Eye (tissue), 1 donor: ENCODE data around the gene RPS21.

ENCODE experiments used
- DNase-seq: peaks from one replicate; pipeline ENCODE4 v3.0.0-alpha.2; 2015

Gene RPS21

DNA sequence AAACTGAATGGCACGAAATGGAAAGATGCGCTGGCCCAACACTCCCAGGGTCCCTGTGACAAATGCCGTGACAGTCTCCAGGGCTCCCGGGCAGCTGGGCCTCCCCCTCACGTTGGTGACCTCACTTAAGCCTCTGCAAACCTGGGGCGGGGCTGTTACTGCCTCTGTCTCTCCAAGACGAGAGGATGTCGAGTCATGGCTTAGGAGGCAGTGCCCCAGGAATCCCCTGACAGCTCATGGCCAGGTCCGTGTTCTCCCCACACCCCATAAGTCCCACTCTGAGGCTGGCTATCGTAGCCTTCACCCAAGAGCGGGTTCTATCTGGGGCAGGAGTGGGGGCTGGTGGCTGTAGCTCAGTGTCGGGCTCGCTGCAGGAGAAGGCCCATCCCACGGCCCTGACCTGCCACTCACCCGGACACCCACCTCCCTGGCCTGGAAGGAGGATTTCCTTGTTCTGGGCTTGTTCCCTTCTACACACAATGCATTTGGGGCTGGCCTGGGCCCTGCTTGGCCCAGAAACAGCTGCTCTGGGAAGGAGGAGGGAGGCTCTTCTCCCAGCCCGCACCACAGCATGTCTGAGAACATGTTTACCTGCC, 5.6 kb upstream of the RPS21 start:
- DNase-seq: no peak

DNA sequence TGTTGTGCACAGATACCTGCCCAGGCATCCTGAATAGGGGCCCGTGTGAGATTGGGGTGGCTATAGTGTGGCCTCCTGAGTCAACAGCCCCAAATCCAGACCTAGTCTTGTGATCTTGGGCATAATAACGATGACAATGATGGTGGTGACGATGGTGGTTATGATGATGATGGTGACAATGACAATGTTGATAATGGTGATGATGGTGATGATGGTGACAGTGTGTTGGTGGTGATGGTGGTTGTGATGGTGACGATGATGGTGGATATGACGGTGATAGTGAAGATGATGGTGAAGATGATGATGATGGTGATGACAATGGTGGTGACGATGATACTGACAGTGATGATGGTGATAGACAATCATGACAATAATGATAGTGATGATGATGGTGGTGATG, 5.1 kb upstream of the RPS21 start:
- DNase-seq: no peak

DNA sequence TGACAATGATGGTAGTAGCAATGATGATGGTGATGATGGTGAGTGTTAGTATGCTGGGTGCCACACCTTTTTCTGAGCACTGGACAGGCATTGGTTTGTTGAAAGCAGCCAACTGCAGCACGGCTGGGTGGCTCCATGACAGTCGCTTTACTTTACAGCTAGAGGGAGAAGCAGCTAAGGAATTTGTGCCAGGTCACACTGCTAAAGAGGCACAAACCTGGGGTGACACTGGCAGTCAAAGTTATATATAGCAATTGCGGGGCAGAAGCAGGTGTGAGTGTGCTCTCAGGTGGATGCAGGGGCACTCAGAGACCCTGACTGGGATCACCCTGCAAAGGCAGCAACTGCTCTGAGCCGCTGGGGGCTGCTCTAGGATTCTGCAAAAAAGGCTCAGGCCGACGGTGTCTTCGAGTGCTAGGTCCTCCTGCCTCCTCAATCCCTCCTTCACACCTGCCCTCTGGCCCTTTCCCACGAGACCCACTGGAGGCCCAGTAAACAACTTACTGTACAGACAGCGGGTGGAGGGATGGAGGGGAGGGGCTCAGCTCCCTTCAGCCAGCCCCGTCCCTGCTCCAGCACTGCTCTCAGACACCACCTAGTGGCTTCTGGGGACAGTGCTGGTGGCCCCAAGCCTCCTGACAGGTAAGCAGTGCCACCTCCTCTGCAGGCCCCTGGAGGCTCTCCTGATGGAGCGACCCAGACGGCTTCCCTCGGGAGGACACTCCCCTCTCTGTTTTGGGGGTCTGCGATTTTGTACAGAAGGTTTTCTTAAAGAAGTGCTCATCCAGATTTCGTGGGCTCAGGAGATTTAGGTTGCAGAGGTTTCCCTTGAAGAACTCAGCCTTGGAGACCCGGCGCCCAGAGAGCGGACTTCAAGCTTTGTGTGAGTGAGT, 4.4 kb upstream of the RPS21 start:
- DNase-seq: peak; percentile 86

DNA sequence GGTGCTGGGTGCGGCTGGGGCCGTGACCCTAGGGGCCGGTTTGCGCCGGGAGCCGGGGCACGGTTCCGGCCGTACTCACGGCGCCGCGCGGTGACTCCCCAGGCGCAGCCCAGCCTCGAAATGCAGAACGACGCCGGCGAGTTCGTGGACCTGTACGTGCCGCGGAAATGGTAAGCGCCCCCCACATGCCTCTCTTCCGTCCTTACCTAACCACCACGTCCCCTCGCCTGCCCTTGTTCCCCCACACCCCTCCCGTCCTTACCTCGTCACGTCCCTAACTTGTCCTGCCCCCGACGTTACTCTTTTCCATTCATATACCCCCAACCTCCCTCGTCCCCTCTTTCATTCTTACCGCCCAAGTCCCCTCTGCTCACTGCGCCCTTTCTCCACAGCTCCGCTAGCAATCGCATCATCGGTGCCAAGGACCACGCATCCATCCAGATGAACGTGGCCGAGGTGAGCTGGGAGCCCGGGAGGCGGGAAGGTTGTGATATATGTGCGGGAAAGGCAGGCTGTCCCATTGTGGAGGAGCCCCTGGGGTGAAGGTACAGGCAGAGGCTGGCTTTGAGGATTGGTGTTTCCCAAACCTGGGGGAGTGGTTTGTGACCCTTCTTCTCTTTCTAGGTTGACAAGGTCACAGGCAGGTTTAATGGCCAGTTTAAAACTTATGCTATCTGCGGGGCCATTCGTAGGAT, 463 bp downstream of the RPS21 start:
- DNase-seq: no peak

DNA sequence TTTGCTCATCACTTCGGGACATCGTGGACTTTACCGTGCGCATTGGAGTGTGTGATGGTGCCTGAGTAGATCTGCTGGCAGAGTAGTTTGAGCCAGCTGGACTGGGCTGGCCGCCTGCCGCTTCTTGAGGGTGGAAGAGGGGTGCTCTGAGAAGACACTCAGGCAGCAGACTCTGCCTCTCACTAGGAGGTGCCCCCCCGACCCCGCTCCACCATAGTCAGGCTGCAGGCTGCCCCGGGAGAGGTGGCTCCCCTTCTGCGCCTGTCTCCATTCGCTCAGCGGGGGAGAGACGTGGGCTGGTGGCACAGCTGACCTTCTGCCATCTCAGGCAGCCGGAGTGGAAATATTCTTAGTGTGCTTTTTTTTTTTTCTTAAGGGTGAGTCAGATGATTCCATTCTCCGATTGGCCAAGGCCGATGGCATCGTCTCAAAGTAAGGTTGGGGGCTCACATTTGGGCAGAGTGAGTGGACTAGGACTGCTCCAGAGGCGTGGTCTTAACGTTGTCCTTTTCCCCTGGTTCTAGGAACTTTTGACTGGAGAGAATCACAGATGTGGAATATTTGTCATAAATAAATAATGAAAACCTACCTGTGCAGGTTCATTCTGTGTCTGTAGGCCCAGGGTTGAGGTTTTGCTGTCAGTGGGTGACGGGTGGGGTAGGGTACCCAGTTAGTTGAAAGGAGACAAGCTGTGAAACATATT, 1.2 kb downstream of the RPS21 start:
- no peak for DNase-seq

DNA sequence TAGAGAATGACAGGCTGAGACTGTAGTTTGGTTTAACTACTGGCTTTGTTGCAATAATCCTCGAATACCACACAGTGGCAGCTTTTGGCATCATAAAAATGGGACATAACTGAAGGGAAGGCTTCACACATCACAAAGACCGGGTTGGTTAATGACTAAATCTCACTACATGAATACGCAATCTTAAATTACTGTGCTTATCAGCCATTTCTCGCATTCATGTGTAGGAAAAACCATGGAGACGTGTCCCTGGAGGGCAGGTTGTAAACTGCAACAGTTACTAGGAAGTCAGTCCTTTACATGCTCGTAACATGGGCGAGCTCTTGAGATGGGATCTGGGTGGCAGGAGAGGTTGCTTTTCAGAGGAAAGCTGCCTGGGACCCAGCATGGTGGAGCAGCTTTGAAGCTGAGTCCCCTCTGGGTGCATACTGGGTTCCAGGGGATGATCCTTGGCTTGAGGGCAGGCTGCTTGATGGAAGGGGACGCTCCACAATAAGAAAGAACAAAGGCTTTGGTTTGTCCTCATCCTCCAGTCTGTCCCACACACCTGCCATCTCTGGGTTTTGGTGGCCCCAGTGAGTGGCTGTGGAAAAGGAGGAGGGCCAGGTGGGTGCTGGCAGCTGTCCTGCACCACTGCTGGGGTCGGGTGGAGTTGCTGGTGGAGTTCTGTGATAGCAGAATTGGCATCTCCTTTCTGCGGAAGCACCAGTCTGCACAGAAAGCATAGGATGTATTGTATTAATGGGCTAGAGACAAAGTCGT, 2.1 kb downstream of the RPS21 start:
- no peak for DNase-seq

DNA sequence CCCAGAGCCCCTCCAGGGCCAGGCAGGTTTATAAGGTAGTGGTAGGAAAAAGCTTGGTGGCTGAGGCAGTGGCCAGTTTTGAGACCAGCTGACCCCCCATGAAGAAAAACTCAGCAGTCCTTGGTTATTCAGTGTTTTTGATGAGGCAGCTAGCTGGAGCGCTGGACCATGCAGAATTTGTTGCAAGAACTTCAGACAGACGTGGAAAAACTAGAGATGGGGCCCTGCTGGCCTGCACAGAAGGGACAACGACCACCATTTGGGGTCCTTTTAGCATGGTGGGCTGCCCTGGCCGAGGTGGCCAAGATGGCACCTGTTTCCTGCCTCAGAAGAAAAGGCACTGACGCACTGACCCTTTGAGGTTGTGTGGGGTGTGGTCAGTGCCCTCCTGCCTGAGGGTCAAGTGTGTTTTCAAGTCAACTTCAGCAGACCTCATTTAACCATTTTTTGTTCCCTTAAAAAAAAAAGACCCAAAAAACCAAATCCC, 2.7 kb downstream of the RPS21 start:
- no peak for DNase-seq

DNA sequence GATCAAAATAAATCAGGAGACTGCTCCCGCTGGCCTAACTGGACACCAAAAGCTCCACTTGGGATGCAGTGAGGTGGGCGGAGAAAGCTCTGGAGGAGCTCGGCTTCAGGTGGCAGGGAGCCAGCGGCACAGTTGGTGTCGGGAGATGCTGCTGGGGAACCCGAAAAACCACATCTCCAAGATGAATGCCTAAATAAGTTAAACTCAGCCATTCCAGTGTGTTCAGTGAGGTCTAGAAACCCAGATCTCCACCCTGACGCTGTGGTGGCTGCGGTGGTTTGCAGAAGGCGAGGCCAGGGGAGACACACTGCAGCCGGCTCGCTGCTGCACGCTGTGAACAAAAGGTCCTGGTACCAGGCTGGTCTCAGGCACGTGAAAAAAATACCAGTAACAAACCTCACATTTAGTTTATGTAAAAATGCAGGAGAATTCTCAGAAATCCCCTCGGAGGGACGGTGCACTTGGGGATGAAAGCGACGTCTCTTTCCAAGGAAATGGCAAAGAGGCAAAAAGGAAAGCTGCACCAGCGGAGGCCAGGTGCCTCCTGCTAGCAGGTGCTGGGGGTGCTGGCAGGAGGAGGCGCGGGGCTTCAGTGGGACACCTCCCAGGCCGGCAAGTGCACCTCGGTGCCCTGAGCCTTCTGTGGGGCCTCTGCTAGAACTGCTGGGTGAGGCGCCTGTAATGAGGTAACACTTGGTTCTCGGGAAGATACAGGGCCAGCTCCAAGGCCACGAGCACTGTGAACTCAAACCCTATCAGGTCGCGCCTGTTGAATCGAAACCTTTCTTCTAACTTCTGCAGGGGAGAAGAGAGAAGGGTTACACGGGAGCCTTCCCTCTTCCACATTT, 3.6 kb downstream of the RPS21 start:
- DNase-seq: no peak

DNA sequence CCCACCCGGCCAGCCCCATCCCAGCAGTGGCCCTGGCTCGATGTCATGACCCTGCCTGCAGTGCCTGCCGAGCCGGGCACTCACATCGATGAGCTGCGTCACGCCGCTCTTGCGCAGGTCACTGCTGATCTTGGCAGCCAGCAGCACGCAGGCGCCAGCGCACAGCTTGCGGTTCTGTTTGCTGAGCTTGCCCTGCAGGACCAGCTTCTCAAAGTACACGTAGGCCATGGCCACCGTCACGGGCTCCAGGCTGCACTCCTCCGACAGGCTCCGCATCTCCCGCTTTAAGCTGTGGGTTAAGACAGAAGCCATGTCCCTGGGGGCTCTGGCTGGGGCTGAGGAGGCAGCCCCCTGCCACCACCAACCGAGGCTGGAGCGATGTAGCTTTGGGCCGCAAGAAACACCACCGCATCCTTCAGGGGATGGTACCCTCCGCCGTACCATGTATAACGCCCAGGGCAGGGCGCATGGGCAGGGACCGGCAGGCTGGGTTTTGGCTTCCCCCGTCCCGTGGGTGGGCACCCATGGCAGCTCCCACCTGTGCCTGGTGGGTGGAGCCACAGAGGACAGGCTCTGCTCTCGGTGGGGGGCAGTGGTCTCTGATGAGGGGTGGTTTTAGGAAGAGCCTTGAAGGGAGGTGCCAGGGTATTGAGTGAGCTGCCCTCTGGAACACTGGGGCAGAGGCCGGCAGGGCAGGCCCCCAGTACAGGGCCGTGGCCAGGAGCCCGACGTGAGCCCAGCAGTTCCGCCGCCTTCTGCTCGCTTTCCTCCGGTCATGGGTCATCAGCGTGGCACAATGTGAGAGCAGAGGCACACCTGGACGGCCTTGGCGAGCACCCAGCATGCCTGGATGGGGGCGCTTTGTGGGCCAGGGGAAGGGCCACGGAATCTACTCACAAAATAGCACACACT, 4.5 kb downstream of the RPS21 start:
- DNase-seq: no peak

DNA sequence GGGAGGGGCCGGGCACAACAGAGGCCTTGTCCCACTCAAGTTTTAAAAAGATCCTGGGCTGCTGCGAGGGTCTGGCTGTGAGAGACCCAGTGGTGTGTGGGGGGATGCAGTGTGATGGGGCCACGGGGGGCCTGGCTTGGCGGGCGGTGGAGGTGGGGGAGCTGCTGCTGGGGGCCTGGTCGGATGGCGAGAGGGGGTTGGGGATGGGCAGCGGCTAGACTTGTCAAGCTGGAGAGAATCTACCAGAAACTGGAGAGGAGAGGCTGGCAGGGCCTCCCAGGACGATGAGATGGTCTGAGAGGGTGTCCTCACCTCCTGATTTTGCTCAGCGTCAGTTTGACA, 5.1 kb downstream of the RPS21 start:
- no peak for DNase-seq

DNA sequence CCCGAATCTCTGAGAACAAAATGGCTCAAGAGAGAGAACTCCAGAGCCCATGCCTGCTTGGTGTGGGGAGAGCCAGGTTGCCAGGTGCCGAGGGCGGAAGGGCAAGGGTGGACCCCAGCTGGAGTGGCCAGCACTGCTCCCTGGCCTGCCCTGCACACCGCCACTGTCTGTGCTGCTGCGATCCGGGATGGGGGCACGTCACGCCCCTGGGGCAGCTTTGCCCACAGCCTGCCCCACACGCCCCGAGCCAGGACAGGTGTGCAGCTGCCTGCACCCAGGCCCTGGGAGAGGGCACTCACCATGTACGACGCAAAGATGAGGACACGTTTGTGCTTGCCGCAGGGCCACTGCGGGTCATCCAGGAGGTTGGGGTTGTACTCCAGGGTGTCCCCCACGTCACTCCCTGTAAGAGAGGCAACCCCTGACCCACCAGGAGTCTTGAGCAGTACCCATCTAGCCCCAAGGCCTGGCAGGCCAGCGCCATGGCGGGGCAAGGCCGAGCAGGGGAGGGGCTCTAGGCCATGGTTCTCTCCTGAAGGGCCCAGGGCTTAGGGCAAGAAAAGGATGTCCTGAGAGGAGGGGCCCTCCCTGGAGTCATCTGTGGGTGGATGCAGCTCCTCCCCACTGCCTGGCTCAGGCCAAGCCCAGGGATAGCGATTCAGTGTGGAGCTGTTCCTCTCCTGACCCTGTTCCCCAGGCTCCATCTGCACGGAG, 5.9 kb downstream of the RPS21 start:
- no peak for DNase-seq

DNA sequence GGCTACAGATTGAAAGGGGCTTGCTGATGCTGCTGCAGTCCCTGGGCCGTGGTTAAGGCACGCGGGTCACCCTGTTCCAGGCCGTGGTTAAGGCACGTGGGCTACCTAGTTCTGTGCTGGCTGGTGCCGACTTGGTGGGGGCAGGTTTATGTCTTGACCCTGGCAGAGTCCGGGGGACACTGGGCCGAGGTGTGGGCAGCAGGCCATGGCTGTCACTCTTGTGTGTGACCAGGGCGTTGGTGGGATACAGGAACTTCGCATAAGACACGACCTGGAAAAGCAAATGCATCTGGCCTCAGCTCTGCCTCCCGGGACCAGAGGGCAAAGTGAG, 6.4 kb downstream of the RPS21 start:
- DNase-seq: no peak

DNA sequence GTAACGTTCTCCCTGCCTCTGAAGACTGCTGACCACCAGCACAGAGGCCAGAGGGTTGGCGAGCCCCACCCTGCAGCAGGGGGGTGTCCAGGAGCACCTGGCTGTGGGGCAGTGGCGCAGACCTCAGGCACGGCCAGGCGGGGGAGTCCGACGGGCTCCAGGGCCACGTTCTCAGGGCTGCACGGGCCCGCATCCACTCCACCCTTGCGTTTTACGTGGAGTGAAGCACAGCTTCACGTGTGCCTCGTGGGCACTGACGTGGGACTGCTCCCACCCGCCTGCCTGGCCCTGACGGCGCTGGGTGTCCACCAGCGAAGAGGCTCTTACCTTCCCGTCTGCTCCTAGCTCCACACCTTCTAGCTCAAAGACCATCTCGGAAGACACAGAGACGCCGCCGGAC, 6.9 kb downstream of the RPS21 start:
- DNase-seq: no peak

DNA sequence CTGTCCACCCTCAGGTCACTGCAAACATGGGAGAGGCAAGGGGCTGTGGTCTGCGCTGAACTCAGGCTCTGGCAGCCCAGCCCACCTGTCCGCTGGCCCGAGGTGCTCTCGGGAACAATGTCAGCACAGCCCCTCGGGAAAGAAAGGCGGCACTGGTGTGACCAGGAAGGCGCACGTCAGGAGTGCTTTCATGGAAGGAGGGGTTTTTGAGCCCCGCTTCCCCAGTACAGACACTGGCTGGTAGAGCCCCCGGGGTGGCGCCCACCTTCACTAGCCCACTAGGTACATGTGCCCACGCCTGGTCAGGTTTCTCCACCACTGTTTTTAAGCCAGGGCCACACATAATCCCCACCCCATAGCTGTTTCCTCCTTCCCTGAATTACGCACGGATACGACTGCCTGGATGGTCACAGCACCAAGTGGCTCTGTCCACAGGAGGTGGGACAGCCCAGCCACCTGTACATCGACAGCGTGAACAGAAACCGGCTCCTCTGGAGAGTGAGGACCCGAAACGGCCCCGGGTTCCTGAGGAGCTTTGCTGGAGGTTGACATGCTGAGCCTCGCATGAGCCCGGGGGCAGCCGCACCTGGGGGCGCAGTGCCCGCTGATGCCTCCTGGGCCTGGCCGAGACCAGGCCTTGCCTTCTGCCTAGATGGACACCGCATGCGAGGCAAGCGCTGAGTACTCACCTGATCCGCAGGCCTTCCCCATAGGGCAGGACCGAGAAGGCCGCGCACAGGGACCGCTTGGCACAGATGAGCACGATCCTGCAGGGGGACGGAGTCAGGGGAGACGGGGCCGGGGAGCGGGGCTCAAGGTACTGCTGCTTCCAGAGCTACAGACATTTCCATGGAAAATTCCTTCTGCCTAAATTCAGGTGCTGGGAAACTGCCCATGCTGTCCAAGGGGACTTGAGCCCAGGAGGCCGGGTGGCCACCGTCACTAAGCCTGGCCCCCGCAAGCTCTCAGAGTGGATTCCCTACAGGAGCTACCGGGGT, 7.6 kb downstream of the RPS21 start:
- DNase-seq: no peak

DNA sequence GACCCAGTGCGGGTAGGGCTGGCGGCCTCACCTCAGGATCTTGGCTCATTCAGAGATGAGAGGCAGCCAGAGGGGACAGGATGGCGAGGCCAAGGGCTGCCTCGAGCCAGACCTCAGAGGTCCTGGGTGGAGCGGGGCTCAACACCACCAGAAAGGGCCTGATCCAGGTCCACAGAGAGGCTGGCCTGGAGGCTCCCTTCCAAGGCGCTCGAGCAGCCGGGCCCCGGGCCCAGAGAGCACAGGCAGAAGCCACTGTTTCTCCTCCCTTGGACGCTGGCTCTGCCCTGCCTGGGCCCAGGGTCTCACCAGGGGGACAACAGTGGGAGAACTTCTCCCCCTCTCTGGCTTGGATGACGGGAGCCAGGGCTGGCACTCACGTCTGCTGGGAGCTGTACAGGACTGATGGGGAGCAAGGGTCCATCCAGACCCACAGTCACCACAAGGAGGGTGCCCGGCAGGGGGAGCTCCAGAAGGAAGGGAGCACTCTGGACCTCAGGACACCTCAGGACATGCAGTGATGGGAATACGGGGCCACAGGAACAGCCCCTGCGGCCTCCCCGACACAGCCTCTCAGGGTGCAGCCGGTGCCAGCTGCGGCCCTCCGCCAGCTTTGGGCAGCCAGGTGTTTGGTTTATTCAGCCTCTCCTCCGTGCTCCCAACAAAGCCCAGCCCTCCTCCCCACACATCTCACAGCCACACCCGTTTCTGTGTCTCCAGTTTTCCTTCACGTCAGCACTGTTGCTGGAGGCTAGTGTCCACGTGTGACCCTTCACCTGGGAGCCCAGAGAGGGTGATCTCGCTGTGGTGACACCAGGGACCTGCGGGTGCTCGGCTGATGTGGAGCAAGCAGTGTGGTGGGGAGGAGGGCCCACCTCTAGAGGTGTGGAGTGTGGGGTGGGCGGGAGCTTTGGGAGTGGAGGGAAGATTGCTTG, 8.7 kb downstream of the RPS21 start:
- no peak for DNase-seq

DNA sequence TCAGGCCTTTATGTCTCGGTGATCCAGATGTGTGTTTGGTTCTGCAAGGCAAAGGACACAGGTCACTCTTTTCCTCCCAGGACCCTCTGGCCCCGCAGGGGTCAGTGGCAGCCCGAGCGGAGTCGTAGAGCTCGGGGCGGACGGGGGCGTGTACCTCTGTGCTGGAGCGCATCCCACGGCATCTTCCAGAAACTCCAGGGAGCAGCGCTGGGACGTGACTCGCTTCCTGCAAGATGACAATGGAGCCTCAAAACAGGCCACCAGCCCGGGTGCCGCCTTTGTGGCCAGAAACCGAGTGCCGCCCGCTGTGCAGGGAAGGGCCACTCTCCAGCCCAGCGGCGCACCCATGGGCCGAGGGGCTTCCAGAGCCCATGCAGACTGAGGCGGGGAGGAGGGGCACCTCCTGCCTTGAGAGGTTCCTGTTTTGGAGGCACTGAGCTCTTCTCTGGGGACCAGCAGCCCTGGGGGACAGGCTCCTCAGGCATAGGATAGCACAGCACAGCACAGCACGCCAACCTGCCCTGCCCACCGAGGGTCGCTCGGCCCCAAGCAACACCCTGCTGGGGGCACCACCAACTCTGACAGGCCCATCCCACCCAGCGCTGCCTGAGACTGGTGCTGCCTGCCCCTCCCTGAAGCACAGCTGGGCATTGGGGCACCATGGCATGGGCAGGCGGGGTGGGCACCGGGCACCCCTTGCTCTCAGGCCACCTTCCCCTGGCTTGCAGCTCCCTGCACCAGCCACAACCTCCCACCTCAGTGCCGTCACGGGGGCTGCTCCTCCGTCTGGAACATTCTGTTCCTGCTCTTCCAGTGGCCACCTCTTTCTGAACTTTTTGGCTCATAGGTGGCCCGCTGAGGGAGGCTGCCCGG, 9.7 kb downstream of the RPS21 start:
- no peak for DNase-seq
